ENCODE measurements around the gene ITGA3.

The ITGA3 gene

DNA sequence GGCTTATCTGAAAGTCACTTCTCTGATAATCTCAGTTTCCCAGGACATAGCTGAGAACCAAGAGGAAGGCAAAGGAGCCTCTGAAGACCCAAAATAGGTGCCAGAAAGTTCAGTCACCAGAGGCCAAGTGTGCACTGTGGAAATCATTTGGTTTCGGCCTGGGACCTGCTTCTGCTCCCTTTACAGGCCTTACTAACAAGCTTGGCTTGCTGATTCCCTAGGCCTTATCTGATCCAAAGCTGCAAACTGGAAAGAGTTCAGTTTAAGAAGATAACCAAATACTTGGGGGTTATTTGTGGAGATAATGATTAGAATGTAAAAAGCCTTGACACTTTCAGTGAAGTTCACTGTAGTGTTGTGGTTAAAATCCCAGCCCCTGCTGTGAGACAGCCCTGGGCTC, 17.0 kb downstream of the ITGA3 start:
- no peak for DNase-seq

DNA sequence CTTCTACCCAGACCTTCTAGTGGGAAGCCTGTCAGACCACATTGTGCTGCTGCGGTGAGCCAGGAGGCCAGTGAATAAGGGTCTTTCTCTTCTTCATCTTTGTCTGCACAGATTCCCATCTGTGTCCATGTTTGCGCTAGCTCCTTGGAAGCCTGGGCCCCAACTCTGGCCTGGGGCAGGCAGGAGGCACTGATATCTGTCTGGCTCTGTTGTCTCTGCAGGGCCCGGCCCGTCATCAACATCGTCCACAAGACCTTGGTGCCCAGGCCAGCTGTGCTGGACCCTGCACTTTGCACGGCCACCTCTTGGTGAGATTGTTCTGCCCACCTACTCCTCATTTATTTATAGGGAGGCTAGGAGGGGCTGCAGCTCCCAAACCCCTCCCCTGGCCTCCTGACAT, 18.3 kb downstream of the ITGA3 start:
- no peak for DNase-seq

DNA sequence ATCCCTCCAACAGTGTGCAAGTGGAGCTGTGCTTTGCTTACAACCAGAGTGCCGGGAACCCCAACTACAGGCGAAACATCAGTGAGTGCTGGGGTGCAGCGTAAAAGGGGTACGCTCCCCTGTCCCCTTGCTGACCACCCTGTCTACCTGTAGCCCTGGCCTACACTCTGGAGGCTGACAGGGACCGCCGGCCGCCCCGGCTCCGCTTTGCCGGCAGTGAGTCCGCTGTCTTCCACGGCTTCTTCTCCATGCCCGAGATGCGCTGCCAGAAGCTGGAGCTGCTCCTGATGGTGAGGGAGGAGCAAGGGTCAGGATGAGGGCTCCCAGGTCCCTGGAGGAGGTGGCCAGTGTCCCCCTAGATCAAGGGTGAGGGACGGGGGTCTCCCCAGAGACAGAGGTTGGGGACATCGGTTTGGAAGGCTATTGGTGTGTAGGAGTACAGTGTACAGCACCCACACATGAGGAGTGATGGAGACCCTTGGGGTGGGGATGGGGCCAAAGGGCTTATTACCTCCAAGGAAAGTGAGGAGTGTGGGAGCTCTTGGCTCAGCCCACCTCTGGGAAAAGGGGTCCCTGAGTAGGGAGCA, 19.6 kb downstream of the ITGA3 start:
- DNase-seq = no peak

DNA sequence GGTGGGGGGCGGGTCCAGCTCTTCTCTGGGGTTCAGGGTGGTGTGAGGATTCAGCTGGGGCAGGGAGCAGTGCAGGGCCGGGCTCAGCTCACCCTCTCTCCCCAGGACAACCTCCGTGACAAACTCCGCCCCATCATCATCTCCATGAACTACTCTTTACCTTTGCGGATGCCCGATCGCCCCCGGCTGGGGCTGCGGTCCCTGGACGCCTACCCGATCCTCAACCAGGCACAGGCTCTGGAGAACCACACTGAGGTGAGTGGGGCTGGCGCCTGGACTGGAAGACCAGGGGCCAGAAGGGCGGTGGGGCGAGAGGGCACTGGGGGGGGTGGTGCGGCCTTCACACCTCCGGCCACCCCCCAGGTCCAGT, 20.3 kb downstream of the ITGA3 start:
- DNase-seq = no peak

DNA sequence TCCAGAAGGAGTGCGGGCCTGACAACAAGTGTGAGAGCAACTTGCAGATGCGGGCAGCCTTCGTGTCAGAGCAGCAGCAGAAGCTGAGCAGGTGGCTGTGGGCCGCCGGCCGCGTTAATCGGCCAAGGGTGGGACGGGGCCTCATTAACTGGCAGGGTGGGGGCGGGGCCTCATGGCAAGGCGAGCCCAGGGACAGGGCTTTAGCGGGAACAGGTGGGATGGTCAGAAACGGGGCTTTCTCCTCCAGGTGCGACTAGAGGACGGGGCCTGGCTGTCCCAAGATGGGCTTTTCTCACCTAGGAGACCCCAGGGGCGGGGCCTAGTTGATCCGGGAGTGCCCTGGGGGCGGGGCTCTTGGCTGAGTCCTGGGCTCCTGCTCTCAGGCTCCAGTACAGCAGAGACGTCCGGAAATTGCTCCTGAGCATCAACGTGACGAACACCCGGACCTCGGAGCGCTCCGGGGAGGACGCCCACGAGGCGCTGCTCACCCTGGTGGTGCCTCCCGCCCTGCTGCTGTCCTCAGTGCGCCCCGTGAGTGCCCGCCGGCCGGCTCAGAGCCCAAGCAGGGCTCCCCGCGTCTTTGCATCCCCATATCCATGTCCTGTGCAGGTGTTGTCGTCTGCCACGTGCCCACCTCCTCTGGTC, 20.8 kb downstream of the ITGA3 start:
- DNase-seq = no peak

DNA sequence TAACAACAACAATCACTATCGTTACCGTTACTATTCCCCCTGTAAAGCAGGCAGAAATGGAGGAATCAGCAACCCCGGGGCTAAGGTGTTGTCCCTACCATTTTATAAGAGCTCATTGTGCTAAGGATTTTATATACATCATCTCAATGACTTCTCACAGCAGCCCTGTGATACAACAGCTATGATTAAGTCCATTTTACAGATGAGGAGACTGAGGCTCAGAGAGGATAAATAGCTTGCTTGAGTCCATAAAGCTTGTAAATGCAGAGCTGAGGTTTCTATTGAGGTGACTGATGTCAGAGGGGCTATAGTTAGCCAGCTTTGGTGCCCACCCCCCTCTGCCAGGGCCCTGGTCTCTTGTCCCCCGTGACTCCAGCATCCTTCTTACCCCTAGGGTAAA, 22.5 kb downstream of the ITGA3 start:
- no peak for DNase-seq

DNA sequence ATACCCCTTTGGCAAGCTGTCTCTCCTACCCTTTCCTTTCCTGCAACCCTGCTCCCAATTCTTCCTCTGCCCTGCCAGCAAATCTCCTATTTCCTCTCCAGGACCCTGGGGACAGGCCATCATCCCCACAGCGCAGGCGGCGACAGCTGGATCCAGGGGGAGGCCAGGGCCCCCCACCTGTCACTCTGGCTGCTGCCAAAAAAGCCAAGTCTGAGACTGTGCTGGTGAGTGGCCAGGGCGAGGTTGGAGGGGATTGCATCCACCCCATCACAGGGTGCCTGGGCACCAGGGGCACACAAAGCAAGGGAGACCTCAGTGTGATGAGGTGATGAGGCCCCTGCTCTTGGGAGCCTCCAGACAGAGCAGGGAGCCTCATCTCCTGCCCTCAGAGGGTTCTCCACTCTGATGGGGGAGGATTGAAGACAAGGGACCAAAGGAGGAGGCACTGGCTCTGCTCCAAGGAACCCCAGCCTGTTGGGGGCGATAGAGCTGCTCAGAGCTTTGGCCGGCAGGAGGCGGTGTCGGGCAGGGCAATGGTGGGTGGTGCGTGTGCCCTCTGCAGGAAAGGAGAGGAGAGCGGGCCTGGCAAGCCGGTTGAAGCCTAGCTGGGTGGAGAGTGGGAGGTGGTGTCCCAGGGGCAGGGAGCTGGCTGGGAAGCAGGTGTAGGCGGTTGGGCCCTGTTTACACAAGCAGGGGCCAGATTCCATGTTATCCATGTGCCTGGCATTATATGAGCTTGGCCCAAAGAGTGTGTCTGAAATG, 23.6 kb downstream of the ITGA3 start:
- peak; percentile 49 to 54 for DNase-seq

DNA sequence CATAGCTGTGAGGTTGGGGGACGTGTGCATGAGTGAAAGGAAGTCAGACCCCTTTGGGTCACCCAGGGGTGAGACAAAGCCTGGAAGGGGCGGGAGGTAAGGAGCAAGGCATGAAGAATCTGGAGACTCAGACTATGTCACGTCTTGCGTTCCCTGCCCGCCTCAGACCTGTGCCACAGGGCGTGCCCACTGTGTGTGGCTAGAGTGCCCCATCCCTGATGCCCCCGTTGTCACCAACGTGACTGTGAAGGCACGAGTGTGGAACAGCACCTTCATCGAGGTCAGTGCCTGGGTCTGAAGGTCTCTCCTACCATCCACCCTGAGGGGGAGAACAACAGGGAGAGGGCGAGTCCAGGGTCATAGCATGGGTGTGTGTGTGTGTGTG, 24.2 kb downstream of the ITGA3 start:
- DNase-seq = no peak

DNA sequence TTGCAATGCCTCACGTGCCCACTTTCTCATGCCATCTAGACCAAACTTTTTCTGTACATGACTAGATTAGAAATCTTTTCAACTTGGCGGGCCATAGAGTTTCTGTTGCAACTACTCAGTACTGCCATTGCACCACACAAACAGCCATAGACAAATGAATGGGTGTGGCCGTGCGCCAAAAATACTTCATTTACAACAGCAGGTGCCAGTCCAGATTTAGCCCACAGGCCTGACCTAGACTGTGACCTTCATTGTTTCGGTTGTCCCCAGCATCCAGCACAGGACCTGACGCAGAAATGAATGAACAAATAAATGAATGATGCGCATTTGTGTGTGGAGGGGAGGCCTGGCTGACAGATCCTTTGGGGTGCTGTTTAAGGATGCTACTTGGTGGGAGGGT, 24.9 kb downstream of the ITGA3 start:
- DNase-seq = no peak

DNA sequence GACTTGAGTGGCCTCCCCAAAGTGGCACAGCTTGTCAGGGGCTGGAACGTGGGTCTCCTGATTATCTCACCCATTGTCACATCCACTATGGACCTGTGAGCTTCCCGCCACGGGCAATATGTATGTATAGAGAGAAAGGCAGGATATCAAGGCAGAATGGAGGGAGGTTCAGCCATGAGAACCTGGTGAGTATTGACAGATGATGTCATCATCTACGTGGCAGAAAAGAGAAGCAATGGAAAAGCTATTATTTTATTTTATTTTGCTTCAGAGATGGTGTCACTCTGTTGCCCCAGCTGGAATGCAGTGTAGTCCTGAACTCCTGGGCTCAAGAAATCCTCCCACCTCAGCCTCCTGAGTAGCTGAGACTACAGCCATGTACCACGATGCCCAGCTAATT, 25.8 kb downstream of the ITGA3 start:
- DNase-seq = no peak

DNA sequence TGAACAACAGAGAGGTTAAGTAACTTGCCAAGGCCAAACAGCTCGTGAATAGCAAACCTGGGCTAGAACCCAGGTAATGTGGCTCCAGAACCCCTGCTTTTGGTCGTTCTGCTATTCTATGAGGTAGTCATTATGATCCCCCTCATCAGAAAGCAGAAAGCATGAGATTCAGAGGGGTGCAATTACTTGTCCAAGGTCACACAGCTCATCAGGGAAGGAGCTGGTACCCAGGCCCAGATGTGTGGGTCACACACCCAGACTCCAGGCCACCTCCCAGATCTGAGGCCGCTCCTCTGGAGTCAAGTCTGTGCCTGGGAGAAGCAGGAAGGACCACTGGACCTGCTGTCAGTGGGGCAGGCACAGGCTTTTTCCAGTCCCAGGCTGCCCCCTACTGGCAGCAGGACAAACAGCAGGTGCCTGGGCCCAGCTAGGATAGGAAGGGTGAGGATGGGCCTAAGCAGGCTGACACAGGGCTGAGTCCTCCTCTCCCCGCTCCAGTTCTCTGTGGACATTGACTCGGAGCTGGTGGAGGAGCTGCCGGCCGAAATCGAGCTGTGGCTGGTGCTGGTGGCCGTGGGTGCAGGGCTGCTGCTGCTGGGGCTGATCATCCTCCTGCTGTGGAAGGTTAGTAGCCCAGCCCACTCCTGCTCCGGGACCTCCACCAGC, 31.5 kb downstream of the ITGA3 start:
- DNase-seq = peak; percentile 89 to 90

DNA sequence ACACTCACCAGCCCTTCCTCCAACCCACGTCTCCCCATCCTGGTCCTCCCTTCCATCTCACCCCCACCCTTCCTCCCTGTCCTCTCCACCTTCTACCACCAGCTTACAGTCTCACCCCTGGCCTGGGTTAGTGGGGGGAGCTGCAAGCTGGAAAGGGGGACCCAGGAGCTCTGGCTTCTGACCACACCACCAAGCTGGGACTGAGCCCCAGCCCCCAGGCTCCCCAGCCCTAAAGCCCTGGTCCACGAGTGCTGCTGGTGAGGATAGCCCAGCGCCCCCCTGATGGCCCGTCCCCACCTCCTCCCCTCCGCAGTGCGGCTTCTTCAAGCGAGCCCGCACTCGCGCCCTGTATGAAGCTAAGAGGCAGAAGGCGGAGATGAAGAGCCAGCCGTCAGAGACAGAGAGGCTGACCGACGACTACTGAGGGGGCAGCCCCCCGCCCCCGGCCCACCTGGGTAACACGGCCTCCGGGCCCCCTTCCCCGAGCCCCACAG, 32.0 kb downstream of the ITGA3 start:
- DNase-seq = no peak

DNA sequence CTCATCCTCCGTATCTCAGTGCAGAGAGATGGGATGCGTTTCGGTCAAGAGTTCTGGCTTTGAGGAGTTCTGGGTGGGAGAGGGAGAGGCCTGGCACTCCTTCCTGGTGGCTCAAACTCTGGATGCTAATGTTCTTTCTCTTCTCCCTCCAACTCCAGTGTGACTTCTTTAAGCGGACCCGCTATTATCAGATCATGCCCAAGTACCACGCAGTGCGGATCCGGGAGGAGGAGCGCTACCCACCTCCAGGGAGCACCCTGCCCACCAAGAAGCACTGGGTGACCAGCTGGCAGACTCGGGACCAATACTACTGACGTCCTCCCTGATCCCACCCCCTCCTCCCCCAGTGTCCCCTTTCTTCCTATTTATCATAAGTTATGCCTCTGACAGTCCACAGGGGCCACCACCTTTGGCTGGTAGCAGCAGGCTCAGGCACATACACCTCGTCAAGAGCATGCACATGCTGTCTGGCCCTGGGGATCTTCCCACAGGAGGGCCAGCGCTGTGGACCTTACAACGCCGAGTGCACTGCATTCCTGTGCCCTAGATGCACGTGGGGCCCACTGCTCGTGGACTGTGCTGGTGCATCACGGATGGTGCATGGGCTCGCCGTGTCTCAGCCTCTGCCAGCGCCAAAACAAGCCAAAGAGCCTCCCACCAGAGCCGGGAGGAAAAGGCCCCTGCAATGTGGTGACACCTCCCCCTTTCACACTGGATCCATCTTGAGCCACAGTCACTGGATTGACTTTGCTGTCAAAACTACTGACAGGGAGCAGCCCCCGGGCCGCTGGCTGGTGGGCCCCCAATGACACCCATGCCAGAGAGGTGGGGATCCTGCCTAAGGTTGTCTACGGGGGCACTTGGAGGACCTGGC, 33.3 kb downstream of the ITGA3 start:
- DNase-seq = no peak

DNA sequence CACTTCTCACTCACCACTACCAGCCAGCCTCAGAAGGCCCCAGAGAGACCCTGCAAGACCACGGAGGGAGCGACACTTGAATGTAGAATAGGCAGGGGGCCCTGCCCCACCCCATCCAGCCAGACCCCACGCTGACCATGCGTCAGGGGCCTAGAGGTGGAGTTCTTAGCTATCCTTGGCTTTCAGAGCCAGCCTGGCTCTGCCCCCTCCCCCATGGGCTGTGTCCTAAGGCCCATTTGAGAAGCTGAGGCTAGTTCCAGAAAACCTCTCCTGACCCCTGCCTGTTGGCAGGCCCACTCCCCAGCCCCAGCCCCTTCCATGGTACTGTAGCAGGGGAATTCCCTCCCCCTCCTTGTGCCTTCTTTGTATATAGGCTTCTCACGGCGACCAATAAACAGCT, 34.2 kb downstream of the ITGA3 start:
- DNase-seq = no peak

DNA sequence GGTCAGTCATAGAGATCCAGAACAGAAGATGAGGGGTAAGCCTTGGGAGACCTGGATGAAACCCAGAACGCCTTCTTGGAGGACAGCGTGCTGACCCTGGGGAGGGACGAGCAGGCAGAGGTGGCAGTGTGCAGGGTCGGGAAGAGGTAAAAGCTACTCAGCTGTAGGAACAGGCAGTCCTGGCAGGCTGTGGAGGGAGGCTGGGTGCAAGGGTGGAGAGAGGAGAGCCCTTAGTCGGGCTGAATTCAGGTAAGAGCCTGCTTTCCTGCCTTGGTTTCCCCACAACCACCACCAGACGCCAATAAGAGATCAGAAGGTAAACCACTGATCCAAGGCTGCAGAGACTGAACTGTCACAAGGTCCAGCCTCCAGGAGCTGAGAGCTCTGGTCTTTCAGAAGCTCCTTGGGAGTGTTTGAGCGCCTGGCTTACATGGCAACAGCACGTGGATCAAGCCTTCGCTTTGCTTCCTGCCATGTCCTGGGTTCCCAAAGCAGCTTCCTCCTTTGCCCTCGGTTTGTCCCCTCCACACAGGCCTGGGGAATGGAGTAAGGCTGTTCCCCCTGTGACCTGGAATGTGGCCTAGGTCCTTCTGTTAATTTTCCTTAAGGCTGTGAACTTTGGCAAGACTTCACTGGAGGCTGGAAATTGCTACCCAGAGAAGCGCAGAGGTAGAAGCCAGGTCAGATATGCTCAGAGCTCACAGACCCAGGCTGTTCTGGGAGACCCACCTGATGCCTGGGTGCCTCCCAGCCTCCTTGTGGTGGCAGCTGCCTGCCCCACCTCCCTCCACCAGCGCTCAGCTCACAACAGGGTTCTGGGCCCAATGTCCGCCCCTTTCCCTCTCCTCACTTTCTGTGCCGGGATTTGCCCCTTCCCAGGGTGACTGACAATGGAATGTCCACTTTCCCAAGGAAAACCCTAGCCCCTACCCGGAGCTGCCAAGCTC, 35.3 kb downstream of the ITGA3 start:
- no peak for DNase-seq

DNA sequence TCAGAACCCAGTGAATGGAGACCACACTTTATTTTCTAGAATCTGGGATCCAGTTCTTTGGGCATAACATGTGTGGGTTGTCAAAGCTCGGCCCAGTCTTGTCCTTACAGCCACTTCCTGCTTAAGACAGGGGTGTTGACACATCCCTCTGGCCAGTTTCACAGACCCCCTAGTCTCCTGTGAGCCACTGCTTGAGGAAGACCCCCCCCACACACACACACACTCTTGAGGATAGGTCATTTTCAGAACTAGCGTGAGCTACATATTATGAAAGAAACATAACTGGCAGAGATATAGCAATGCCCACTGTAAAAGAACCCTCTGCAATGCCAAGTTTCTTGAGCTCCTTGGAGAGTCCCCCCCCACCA, 36.0 kb downstream of the ITGA3 start:
- no peak for DNase-seq

DNA sequence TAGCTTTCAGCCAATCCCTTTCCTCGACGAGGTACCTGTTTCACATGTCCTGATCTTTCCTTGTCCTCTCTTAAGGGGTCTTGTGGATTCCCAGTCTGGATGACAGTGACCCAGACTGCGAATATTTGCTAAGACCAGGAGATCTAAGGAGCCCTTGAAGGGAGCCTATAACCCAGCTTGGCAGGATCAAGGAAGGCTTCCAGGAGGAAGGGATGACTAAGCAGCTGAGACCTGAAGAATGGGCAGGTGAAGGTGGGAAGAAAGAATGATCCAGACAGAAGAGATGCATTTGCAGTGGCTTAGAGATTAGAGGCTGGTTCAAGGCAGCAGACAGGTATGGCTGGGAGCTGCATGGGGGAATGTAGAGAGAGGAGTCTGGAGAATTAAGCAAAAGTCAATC, 37.3 kb downstream of the ITGA3 start:
- no peak for DNase-seq

DNA sequence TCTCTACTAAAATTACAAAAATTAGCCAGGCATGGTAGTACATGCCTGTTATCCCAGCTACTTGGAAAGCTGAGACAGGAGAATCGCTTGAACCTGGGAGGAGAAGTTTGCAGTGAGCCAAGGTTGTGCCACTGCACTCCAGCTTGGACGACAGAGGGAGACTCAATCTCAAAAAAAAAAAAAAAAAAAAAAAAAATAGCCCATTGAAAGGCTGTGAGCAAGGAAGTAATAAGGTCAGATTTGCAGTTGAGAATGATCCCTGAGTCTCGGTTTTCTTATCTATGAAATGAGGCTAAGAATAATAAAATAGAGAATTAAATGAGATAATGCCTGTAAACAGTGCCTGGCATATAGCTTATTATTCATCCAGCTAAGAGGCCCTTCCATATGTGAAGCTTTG, 37.9 kb downstream of the ITGA3 start:
- no peak for DNase-seq

DNA sequence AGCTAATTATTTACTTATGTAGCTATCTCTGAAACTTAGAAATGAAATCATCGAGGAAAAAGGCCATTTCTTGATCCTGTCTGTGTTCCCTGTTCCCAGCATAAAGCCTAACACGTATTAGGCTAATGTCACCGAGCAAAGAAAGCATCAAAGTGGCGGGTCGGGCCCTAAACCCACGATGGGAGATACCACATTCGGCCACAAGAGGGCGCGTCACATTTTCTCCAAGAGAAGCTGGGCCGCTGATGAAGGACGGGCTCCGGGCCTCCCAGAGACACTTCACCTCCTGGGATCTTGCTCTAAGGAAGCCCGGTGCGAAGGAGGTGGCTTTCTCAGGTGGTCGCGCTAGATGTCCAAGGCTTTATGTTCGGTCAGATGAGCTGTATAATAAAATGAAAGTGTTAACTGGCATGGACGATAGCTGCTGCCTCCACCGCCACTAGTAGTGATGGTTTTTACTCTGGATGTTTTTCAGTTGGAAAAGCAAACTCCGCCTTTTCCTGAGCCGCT, 38.4 kb downstream of the ITGA3 start:
- peak; percentile 96 to 98 for DNase-seq

DNA sequence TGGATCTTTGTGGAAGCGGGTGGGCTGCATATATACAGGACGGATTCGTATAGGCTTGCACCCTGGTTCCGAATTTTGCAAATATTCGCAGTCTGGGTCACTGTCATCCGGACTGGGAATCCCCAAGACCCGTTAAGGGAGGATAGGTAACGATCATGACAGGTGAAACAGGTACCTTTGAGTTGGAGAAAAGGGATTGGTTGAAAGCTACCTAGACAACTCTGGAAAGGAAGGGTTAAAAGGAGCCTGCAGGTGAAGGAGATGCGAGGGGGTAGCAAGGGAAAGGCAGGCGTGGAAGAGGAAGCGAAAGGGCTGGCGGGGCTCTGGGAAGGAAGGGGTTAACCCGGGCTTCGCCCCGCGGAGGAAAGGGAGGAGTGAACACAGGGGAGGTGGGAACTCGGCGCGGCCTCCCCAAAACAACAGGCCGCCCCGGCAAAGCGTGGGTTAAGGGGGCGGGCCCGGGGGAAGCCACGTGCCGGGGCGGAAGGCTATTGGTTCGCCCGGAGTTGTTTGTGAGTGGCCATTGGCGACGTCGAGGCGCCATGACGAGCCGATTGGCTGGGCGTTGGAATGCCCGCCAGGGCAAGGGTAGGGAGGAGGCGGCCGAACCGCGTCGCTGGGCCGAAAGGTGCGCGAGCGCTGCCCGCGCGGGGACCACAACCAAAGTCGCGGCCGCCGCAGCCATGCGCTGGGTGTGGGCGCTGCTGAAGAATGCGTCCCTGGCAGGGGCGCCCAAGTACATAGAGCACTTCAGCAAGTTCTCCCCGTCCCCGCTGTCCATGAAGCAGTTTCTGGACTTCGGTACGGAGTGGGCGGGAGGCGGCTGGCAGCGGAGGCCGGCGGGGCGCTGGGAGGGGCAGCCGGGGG, 39.1 kb downstream of the ITGA3 start, which contains the start of gene PDK2:
TSS of gene PDK2 (plus strand) at position 599 of the 867 bp plus-strand sequence. CDS start at position 684, 85 bp downstream.
- DNase-seq = peak; percentile 95 to 97

Measured in activated T-cell treated with anti-CD3 and anti-CD28 coated beads, Interleukin-2, amount 50 U/mL, for 48 hours (primary cell).